Stimulated activated naive B cell treated with anti-CD40 and anti-IgM and Interleukin-4, amounts not matched to agents 10 μg/mL and 1 μg/mL and 100 μg/mL, for 72 hours (primary cell): ENCODE results near the gene SSH3.
"Not testable (repeated sequence)": the region's sequence is repeated elsewhere in the genome, so short reads cannot be mapped to it uniquely, and the experiment has no call there.

Experiments
- ATAC-seq, 2 donors: fragments of 150-1000 bp; cut with Tn5 transposase; replicated peaks; 2 replicates each; pipeline ENCODE4 v1.10.0; 2021; ENCODE audit warnings: moderate library complexity in 1 of 2
- DNase-seq: peaks from one replicate; pipeline ENCODE4 v3.0.0; 2021
- H3K27ac Mint-ChIP-seq: one replicate; pipeline ENCODE4 v1.8.0; 2022; ENCODE audit warnings: mild to moderate bottlenecking, mixed read lengths
- H3K27me3 Mint-ChIP-seq, 2 donors: one replicate each; pipeline ENCODE4 v1.8.0; 2022; ENCODE audit warnings: mixed read lengths in 2 of 2
- H3K36me3 Mint-ChIP-seq, 2 donors: one replicate each; pipeline ENCODE4 v1.8.0; 2022; ENCODE audit warnings: mixed read lengths in 2 of 2, mild to moderate bottlenecking in 1 of 2
- H3K4me1 Mint-ChIP-seq, 2 donors: one replicate each; pipeline ENCODE4 v1.8.0; 2022; ENCODE audit warnings: mixed read lengths in 2 of 2, mild to moderate bottlenecking in 1 of 2
- H3K4me3 Mint-ChIP-seq, 2 donors: one replicate each; pipeline ENCODE4 v1.8.0; 2022; ENCODE audit warnings: mild to moderate bottlenecking in 2 of 2, mixed read lengths in 2 of 2, moderate library complexity in 1 of 2
- H3K9me3 Mint-ChIP-seq, 2 donors: one replicate each; pipeline ENCODE4 v1.8.0; 2022; ENCODE audit warnings: mixed read lengths in 2 of 2, mild to moderate bottlenecking in 1 of 2

Gene SSH3

DNA sequence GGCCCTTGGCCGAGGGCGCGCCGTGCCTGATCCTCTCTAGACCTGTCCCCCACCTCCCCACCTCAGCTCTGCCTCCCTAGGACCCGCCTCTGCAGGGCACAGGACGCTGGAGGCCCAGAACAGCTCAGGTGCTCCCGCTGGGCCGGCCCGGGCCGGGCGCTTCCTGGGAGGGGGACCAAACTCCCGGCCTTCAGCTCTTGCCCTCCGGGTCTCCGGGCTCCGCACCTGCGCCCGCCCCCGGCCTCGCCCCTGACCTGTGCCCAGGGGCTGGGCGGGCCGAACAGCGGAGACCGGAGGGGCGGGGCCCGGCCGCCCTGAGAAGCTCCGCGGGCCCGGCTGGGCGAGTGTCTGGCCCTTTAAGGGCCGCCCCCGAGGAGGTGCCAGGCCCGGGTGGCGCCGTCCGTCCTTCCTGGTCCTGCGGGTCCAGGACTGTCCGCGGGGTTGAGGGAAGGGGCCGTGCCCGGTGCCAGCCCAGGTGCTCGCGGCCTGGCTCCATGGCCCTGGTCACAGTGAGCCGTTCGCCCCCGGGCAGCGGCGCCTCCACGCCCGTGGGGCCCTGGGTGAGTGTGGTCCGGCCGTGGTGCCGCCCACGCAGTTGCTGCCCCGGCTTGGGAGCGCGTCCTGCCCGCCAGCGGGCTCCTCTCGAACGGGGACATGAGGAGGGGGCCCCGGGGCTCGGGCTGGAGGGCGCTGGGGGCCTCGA lies at the start of gene SSH3:
Gene SSH3, plus strand, starts transcription at position 399 of the 703 bp plus-strand sequence. Its CDS starts 96 bp downstream, at position 495.
- Mint-ChIP-seq H3K4me1 (peaks cover under 1 to 13% of the 10 kb centered on the region in 2 donors), H3K27ac (no peak within 1 kb of the TSS), H3K9me3 (no peaks in the 10 kb centered on the region), H3K4me3 (peak within 1 kb of the TSS in 1 of 2 donors; percentile 28), H3K27me3 (no peaks in the 10 kb centered on the region), H3K36me3 (peaks cover 23 to 29% of the 10 kb centered on the region in 2 donors)
- ATAC-seq (peak; percentile 46 to 62), DNase-seq (no peak)

DNA sequence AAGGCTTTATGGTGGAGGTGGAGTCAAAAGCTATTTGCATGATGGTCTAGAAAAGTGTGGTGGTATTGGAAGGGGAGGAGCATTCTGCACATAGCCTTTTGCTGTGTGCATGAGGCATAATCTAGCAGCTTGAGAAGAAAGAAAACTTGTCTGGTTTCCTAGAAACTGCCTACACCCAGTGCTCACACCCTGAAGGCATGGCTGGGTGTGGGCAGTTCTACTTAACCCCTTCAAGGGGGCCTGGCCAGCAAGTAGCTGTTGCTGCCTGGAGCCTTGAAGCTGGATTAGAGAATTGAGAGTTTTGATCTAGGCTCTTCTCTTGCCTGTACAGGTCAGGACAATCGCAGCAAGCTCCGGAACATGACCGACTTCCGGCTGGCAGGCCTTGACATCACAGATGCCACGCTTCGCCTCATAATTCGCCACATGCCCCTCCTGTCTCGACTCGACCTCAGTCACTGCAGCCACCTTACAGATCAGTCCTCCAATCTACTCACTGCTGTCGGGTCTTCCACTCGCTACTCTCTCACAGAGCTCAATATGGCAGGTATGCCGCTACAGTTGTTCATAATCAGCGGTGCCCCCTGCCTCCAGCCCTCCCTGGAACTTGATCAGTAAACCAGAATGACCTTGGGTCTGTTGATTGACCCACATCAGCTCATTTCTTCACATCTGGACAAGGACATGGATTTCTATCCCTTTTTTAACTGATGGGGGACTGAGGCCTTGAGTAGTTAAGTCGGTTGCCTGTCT lies 49.3 kb upstream of the SSH3 start:
- H3K27ac Mint-ChIP-seq: peak overlapping the region; percentile 85
- H3K9me3 Mint-ChIP-seq: no peaks in the 10 kb centered on the region
- no peak for ATAC-seq
- H3K36me3 Mint-ChIP-seq: peaks cover 46 to 67% of the 10 kb centered on the region in 2 donors
- no peak overlapping the region for H3K4me3 Mint-ChIP-seq
- DNase-seq: no peak
- no peaks in the 10 kb centered on the region for H3K27me3 Mint-ChIP-seq
- peaks cover 13 to 33% of the 10 kb centered on the region in 2 donors for H3K4me1 Mint-ChIP-seq

GRCh38 chr11:67254798-67255197 lies 48.5 kb upstream of the SSH3 start:
- Mint-ChIP-seq H3K4me3 (no peak overlapping the region), H3K36me3 (peaks cover 39 to 59% of the 10 kb centered on the region in 2 donors)

DNA sequence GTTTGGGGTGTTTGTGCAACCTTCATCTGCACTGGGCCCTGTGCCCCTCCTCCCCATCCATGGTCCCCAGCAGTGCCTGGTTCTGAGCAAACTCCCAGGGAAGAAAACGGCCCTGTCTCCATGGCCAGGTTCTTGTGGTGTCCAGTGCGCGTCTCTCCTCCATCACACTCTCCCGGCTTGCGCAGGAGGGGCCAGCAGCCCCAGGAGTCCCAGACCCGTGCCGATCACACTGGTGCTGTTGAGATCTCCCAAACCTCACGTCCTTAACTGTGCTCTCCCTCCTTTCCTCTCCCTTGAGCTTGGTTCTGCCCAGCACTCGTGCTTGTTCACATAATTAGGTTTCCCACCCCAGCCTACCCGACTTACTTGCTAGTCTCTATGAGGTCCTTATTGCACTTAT lies 48.0 kb upstream of the SSH3 start:
- DNase-seq: no peak
- H3K4me3 Mint-ChIP-seq: no peak overlapping the region

More at GRCh38 chr11:67254798-67255197, 48.5 kb upstream of the SSH3 start:
- Mint-ChIP-seq H3K27me3 (no peaks in the 10 kb centered on the region), H3K27ac (no peak overlapping the region), H3K9me3 (no peaks in the 10 kb centered on the region), H3K4me1 (peaks cover 11 to 26% of the 10 kb centered on the region in 2 donors)
- ATAC-seq: no peak
- no peak for DNase-seq

DNA sequence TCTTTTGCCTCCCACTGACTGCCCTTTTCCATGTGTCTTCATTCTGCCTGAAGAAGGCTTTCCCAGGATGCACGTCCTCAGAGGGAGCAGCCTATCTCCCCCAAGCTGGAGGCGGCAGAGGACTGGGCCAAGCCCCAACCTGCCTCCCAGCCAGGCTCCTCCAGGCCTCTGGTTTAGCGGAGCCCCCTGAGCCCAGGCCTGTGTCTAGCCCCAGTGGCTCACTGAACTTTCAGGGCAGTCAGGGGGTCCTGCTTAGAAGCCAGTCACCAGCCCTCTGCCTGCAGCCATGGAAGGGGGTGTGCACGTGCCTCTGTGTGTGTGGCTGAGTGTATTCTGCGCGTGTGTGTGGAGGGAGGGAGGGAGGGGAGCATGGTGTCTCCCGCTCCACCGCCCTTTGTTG lies 47.5 kb upstream of the SSH3 start:
- Mint-ChIP-seq H3K4me1 (peaks cover 9 to 21% of the 10 kb centered on the region in 2 donors), H3K36me3 (peaks cover 31 to 48% of the 10 kb centered on the region in 2 donors), H3K4me3 (no peak overlapping the region), H3K27ac (no peak overlapping the region), H3K27me3 (no peaks in the 10 kb centered on the region), H3K9me3 (no peaks in the 10 kb centered on the region)
- ATAC-seq (no peak), DNase-seq (no peak)

More for the DNA sequence above, 48.0 kb upstream of the SSH3 start:
- Mint-ChIP-seq H3K27me3 (no peaks in the 10 kb centered on the region), H3K36me3 (peaks cover 35 to 54% of the 10 kb centered on the region in 2 donors), H3K27ac (peak overlapping the region; percentile 60), H3K9me3 (no peaks in the 10 kb centered on the region), H3K4me1 (peaks cover 11 to 21% of the 10 kb centered on the region in 2 donors)
- ATAC-seq: no peak

DNA sequence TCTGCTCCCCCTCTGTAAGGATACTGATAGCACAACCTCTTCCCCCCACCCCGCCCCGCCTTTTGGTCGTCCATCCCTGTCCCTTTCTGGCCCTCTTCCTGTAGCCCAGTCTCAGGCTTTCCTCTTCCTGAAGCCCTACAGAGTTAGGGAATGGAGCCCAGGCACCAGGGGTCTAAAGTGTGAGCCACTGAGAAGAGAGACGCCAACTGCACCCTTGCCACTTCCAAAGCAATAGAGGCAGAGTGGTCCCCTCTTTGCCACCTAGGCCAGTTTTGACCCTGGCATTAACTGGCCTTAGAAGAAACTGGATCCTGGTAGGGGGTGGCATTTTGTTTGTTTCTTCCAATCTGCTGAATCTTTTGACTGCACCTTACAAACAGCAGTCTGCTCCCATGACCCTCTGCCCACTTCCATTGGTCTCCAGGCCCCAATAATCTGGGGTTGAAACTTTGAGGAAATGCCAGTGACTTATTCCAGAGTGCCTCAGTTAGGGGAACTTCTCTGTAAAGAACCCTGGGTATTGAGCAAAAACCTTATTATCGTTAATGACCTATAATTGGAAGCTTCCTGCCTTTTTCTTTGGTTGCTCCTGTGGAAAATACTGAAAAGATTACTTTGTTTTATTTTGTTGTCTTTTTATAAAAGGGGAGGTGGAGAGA lies 46.7 kb upstream of the SSH3 start:
- Mint-ChIP-seq H3K36me3 (peaks cover 31 to 46% of the 10 kb centered on the region in 2 donors), H3K4me3 (no peak overlapping the region), H3K9me3 (no peaks in the 10 kb centered on the region), H3K27me3 (no peaks in the 10 kb centered on the region), H3K27ac (peak overlapping the region; percentile 59), H3K4me1 (peaks cover 12 to 26% of the 10 kb centered on the region in 2 donors)
- no peak for ATAC-seq
- DNase-seq: no peak

DNA sequence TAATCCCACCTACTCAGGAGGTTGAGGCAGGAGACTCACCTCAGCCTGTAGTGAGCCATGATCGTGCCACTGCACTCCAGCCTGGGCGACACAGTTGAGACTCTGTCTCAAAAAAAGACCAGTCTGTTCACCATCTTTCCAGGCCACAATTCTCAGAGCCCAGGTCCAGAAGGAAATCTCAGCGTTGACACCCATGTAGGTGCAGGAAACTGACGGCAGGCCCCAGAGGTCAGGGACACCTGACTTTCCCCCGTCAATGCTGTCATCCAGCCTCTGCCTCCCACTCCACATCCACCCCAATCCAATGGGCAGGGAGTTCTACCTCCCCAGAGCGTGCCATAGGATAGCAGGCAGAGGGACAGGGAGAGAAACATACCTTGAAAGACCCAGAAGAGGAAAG lies 42.9 kb upstream of the SSH3 start:
- Mint-ChIP-seq H3K36me3 (peaks cover 11 to 15% of the 10 kb centered on the region in 2 donors), H3K27me3 (no peaks in the 10 kb centered on the region), H3K27ac (no peak overlapping the region), H3K4me1 (peaks cover 30 to 45% of the 10 kb centered on the region in 2 donors), H3K4me3 (peak overlapping the region; percentile 26 to 81), H3K9me3 (no peaks in the 10 kb centered on the region)
- DNase-seq (no peak), ATAC-seq (no peak)

GRCh38 chr11:67260885-67261639 lies 42.3 kb upstream of the SSH3 start:
- H3K4me1 Mint-ChIP-seq: peaks cover 31 to 51% of the 10 kb centered on the region in 2 donors
- peak overlapping the region; percentile 67 to 81 for H3K4me3 Mint-ChIP-seq
- not testable (repeated sequence) for H3K36me3 Mint-ChIP-seq, H3K9me3 Mint-ChIP-seq, ATAC-seq, DNase-seq, H3K27me3 Mint-ChIP-seq
- H3K27ac Mint-ChIP-seq: peak overlapping the region; percentile 73

- peak overlapping the region in 1 of 2 donors; percentile 81 for H3K4me3 Mint-ChIP-seq
- no peaks in the 10 kb centered on the region for H3K27me3 Mint-ChIP-seq
- DNase-seq (no peak), ATAC-seq (no peak)
- H3K4me1 Mint-ChIP-seq: peaks cover 32 to 53% of the 10 kb centered on the region in 2 donors
- no peak overlapping the region for H3K27ac Mint-ChIP-seq
- H3K9me3 Mint-ChIP-seq: no peaks in the 10 kb centered on the region
- H3K36me3 Mint-ChIP-seq: peaks cover 8% of the 10 kb centered on the region in 2 donors
These were observed 41.7 kb upstream of the SSH3 start for GRCh38 chr11:67261640-67261945.

GRCh38 chr11:67261946-67262681 lies 41.2 kb upstream of the SSH3 start:
- DNase-seq (no peak), ATAC-seq (no peak)
- Mint-ChIP-seq H3K27me3 (no peaks in the 10 kb centered on the region), H3K4me3 (peak overlapping the region; percentile 68 to 81), H3K9me3 (no peaks in the 10 kb centered on the region), H3K36me3 (peaks cover 4 to 5% of the 10 kb centered on the region in 2 donors), H3K27ac (peak overlapping the region; percentile 75), H3K4me1 (peaks cover 31 to 53% of the 10 kb centered on the region in 2 donors)

GRCh38 chr11:67262731-67263675 lies 40.3 kb upstream of the SSH3 start:
- DNase-seq (peak; percentile 71), ATAC-seq (peak; percentile 57 to 63)
- Mint-ChIP-seq H3K27me3 (no peaks in the 10 kb centered on the region), H3K9me3 (no peaks in the 10 kb centered on the region), H3K27ac (peak overlapping the region; percentile 75), H3K4me1 (peaks cover 36 to 62% of the 10 kb centered on the region in 2 donors), H3K4me3 (peak overlapping the region; percentile 64 to 68), H3K36me3 (peaks cover 10 to 11% of the 10 kb centered on the region in 2 donors)

- Mint-ChIP-seq H3K4me1 (peaks cover 41 to 74% of the 10 kb centered on the region in 2 donors), H3K27ac (no peak overlapping the region), H3K4me3 (no peak overlapping the region), H3K9me3 (no peaks in the 10 kb centered on the region), H3K36me3 (peaks cover 15 to 23% of the 10 kb centered on the region in 2 donors), H3K27me3 (no peaks in the 10 kb centered on the region)
- DNase-seq (no peak), ATAC-seq (no peak)
These were observed 39.1 kb upstream of the SSH3 start for GRCh38 chr11:67264260-67264659.
